Heart right ventricle (tissue), 16 donors: ENCODE results near the gene RCN2. TPM values are rescaled to one million over a fixed set of nuclear protein-coding genes. Genes with fewer than 3 reads are reported as not detected.

Experiments used
- ATAC-seq, 8 donors: fragments of 200-7000 bp; cut with Tn5 transposase; one replicate each; pipeline ENCODE4 v1.9.1; 2020; ENCODE audit warnings: mild to moderate bottlenecking in 8 of 8, moderate library complexity in 8 of 8, moderate number of reproducible peaks in 1 of 8
- DNase-seq, 2 donors: peaks; one replicate each; pipeline ENCODE4 v3.0.0-alpha.2; 2020
- H3K27ac ChIP-seq, 10 donors: fragments of 200-600 bp; sonication (generic) in 2 of 10; one replicate each; pipeline versions ENCODE4 v1.5.0 to v1.8.0; 2020 to 2022; ENCODE audit warnings: mild to moderate bottlenecking in 3 of 10
- H3K27me3 ChIP-seq, 7 donors: fragments of 200-600 bp; one replicate each; pipeline ENCODE4 v1.8.0; 2021 to 2022; ENCODE audit warnings: mild to moderate bottlenecking in 2 of 7
- H3K36me3 ChIP-seq, 9 donors: fragments of 200-600 bp; sonication (generic) in 1 of 9; one replicate each; pipeline versions ENCODE4 v1.5.0 to v1.8.0; 2020 to 2022; ENCODE audit warnings: mild to moderate bottlenecking in 2 of 9
- H3K4me1 ChIP-seq, 9 donors: fragments of 200-600 bp; sonication (generic) in 1 of 9; one replicate each; pipeline versions ENCODE4 v1.5.0 to v1.8.0; 2020 to 2022; ENCODE audit warnings: mild to moderate bottlenecking in 4 of 9
- H3K4me3 ChIP-seq, 10 donors: fragments of 200-600 bp; sonication (generic) in 2 of 10; one replicate each; pipeline versions ENCODE4 v1.5.0 to v1.8.0; 2020 to 2022; ENCODE audit warnings: mild to moderate bottlenecking in 7 of 10, moderate library complexity in 2 of 10
- H3K9me3 ChIP-seq, 11 donors: fragments of 200-600 bp in 10 of 11; sonication (generic) in 2 of 11; one replicate each; pipeline versions ENCODE4 v1.5.0 to v1.8.0; 2013 to 2022; ENCODE audit warnings: mild to moderate bottlenecking in 2 of 11, control low read depth in 1 of 11, moderate library complexity in 1 of 11
- CTCF ChIP-seq, 9 donors: fragments of 200-600 bp; sonication (generic) in 2 of 9; IDR thresholded peaks; one replicate each; pipeline versions ENCODE4 v1.5.0 to v1.8.0; 2021 to 2022; ENCODE audit warnings: antibody characterized with exemption in 9 of 9, mild to moderate bottlenecking in 5 of 9, moderate library complexity in 1 of 9
- WGBS, 2 donors: extraction: QIAGEN DNeasy Blood & Tissue Kit; methylation state at CpG; one replicate each; pipeline ENCODE4 v1.1.7; 2013; ENCODE audit warnings: inconsistent platforms in 1 of 2; 5-methylcytosine and 5-hydroxymethylcytosine counted together
- intact Hi-C, 10 donors: fragments of 100-400 bp; cut with DNase I; formaldehyde crosslinking; loops; one replicate each; pipeline versions ENCODE4 v1.11.1 to v1.14.2; 2022
- polyA plus RNA-seq, 2 donors: library from polyadenylated mRNA; stranded (reverse); fragments of 200-250 nt; gene quantifications; one replicate each; pipeline ENCODE4 v1.2.3, GENCODE V29; 2013
- total RNA-seq, 10 donors: library from RNA; stranded (reverse); fragmentation: NEBNext Ultra II Directional in 3 of 10; extraction: Animal tissue kit (Norgen Biotek cat#: 25700) in 3 of 10; gene quantifications; one replicate each; pipeline versions ENCODE4 v1.2.1 to v1.2.4, GENCODE V29; 2021 to 2023
- donor health status: Arrhythmogenic right ventricular cardiomyopathy.
- donor health status: ischemic (EF 13 %, LVEDD 7.1; RV severe dilation, severe dysfunction).
- donor health status: healthy with polysubstance abuse.
- donor health status: DM: no; HTN: yes; CAD: no.
- donor health status: DM: no; HTN: no; CAD: no.
- donor health status: ischemic (EF 25% LVEDD 6.9; RV normal size, moderate dysfunction).
- donor health status: ischemic (EF 25% LVEDD 5.7; RV mildly dilated, moderate dysfunction).
- donor health status: healthy.
- donor health status: DM: yes; HTN: yes; CAD: no.
- donor health status: Ischemic cardiomyopathy.
- donor health status: ischemic (EF 35%, LVEDD 5.7; RV mildly dilated, moderate dysfunction).
- donor health status: nonischemic (EF 11% LVEDD 7.7; RV severe dilation, severe dysfunction).
- donor health status: DM: yes; HTN: yes; CAD: no.
- donor health status: PGD.
- donor health status: ischemic (EF 29% LVEDD 5.4; RV normal size, mild dysfunction).
- donor health status: nonischemic (EF 23%, LVEDD 6.1; RV moderate dilation, normal function).

Gene RCN2
- total and polyA plus RNA-seq, 12 donors, result 14.7 to 31.3 (median 27.5) TPM

- Histone ChIP-seq H3K27me3 (no peaks in the 10 kb centered on the region), H3K9me3 (no peaks in the 10 kb centered on the region), H3K4me3 (peak overlapping the region in 1 of 10 donors; percentile 62), H3K4me1 (peaks cover 7 to 90% (median 19%) of the 10 kb centered on the region in 9 donors), H3K36me3 (no peaks in the 10 kb centered on the region), H3K27ac (peak overlapping the region in 7 of 10 donors; percentile 4 to 93 (median 60))
- TF ChIP-seq CTCF (IDR thresholded peaks at IDR 0.05), result no peak
- DNase-seq, result no peak
- ATAC-seq, result no peak
- WGBS, 2 donors, result 97 to 99% methylated on average over 6 of the region's 6 CpGs
- intact Hi-C loops, result no loop called here
Observed at GRCh38 chr15:76994496-76994895, 62.9 kb downstream of the RCN2 start.

- H3K36me3 ChIP-seq, result peaks cover 0 to 4% (median 0%) of the 10 kb centered on the region in 9 donors
- H3K27me3 ChIP-seq, result no peaks in the 10 kb centered on the region
- ATAC-seq, result peak; percentile 52 to 79 (median 59)
- H3K4me1 ChIP-seq, result peaks cover 7 to 93% (median 19%) of the 10 kb centered on the region in 9 donors
- WGBS, 2 donors, result 56 to 62% methylated on average over 28 of the region's 28 CpGs
- no peak for TF ChIP-seq CTCF (IDR thresholded peaks at IDR 0.05)
- H3K4me3 ChIP-seq, result peak within 1 kb of the TSS in 7 of 10 donors; percentile 25 to 62 (median 33)
- H3K27ac ChIP-seq, result peak within 1 kb of the TSS in 8 of 10 donors; percentile 4 to 93 (median 55)
- no peaks in the 10 kb centered on the region for H3K9me3 ChIP-seq
- DNase-seq, result peak in 1 of 2 donors; percentile 50
- intact Hi-C loops, result no loop called here
Observed at GRCh38 chr15:76994971-76995945, 63.7 kb downstream of the RCN2 start, which contains the start of gene PSTPIP1. Gene PSTPIP1, plus strand, starts transcription at chr15:76995126. Its CDS starts 448 bp downstream, at chr15:76995574.

GRCh38 chr15:76996076-76996525 lies 64.6 kb downstream of the RCN2 start:
- DNase-seq (no peak), ATAC-seq (peak in 1 of 8 donors; percentile 1)
- no peak for TF ChIP-seq CTCF (IDR thresholded peaks at IDR 0.05)
- H3K27me3 ChIP-seq, result no peaks in the 10 kb centered on the region
- peak overlapping the region in 6 of 10 donors; percentile 43 to 93 (median 60) for H3K27ac ChIP-seq
- H3K9me3 ChIP-seq, result no peaks in the 10 kb centered on the region
- H3K4me1 ChIP-seq, result peaks cover 7 to 97% (median 19%) of the 10 kb centered on the region in 9 donors
- WGBS, 2 donors, result 42 to 58% methylated on average over 9 of the region's 9 CpGs
- peaks cover 0 to 4% (median 0%) of the 10 kb centered on the region in 9 donors for H3K36me3 ChIP-seq
- H3K4me3 ChIP-seq, result peak overlapping the region in 7 of 10 donors; percentile 25 to 62 (median 33)
- intact Hi-C loops, result no loop called here
